ENCODE data around the gene ZNF492. TPM values are rescaled to one million over a fixed set of nuclear protein-coding genes. Genes with fewer than 3 reads are reported as not detected.

ZNF492 gene
- total RNA-seq, 2 donors from 2014 or later = 0.08 to 0.19 TPM

GRCh38 chr19:22602631-22603272, 31.4 kb upstream of the ZNF492 start:
- DNase-seq (ENCODE audit: low spot score) = peak; percentile 40
- Histone ChIP-seq H3K4me1 (no peaks in the 10 kb centered on the region), H3K9me3 (no peaks in the 10 kb centered on the region), H3K4me3 (no peak overlapping the region), H3K36me3 (no peaks in the 10 kb centered on the region), H3K27ac (no peak overlapping the region), H3K27me3 (no peaks in the 10 kb centered on the region)
- TF ChIP-seq, protein P1, sequence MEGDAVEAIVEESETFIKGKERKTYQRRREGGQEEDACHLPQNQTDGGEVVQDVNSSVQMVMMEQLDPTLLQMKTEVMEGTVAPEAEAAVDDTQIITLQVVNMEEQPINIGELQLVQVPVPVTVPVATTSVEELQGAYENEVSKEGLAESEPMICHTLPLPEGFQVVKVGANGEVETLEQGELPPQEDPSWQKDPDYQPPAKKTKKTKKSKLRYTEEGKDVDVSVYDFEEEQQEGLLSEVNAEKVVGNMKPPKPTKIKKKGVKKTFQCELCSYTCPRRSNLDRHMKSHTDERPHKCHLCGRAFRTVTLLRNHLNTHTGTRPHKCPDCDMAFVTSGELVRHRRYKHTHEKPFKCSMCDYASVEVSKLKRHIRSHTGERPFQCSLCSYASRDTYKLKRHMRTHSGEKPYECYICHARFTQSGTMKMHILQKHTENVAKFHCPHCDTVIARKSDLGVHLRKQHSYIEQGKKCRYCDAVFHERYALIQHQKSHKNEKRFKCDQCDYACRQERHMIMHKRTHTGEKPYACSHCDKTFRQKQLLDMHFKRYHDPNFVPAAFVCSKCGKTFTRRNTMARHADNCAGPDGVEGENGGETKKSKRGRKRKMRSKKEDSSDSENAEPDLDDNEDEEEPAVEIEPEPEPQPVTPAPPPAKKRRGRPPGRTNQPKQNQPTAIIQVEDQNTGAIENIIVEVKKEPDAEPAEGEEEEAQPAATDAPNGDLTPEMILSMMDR (IDR thresholded peaks at IDR 0.05) = no peak

- DNase-seq (ENCODE audit: low spot score) = peak; percentile 36
- H3K27ac ChIP-seq = no peak overlapping the region
- H3K4me1 ChIP-seq = no peaks in the 10 kb centered on the region
- H3K27me3 ChIP-seq = no peaks in the 10 kb centered on the region
- H3K36me3 ChIP-seq = no peaks in the 10 kb centered on the region
- no peaks in the 10 kb centered on the region for H3K9me3 ChIP-seq
- H3K4me3 ChIP-seq = no peak overlapping the region
- TF ChIP-seq, protein P1 (IDR thresholded peaks at IDR 0.05) = no peak
Observed at GRCh38 chr19:22603518-22604440, 30.3 kb upstream of the ZNF492 start.

- Histone ChIP-seq H3K27ac (no peak overlapping the region), H3K27me3 (no peaks in the 10 kb centered on the region), H3K9me3 (no peaks in the 10 kb centered on the region), H3K4me1 (no peaks in the 10 kb centered on the region), H3K36me3 (no peaks in the 10 kb centered on the region), H3K4me3 (no peak overlapping the region)
- DNase-seq (ENCODE audit: low spot score) = peak; percentile 49
- TF ChIP-seq, protein P1 (IDR thresholded peaks at IDR 0.05) = no peak
Observed at GRCh38 chr19:22604571-22605274, 29.4 kb upstream of the ZNF492 start.

GRCh38 chr19:22605275-22606211, 28.6 kb upstream of the ZNF492 start:
- no peaks in the 10 kb centered on the region for H3K9me3 ChIP-seq
- no peaks in the 10 kb centered on the region for H3K4me1 ChIP-seq
- TF ChIP-seq, protein P1 (IDR thresholded peaks at IDR 0.05) = no peak
- H3K27ac ChIP-seq = no peak overlapping the region
- H3K27me3 ChIP-seq = no peaks in the 10 kb centered on the region
- no peaks in the 10 kb centered on the region for H3K36me3 ChIP-seq
- peak; percentile 21 for DNase-seq (ENCODE audit: low spot score)
- H3K4me3 ChIP-seq = no peak overlapping the region

DNA sequence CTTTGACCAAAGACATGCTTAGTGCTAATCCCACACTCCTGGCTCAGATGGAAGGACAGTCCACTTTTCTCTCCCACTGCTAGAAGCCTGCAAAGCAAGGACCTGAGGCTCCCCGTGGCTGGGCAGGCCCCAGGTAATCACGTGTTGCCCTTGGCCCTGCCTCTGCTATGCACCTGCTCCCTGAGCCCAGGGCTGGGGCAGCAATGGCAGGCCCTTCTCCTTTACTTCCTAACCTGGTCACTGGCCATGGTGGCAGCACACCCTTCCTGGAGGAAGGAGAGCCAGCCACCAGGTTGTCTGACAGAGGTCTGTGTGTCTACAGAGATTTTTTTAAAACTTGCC, 27.9 kb upstream of the ZNF492 start:
- no peak overlapping the region for H3K27ac ChIP-seq
- no peaks in the 10 kb centered on the region for H3K9me3 ChIP-seq
- H3K4me3 ChIP-seq = no peak overlapping the region
- H3K36me3 ChIP-seq = no peaks in the 10 kb centered on the region
- TF ChIP-seq, protein P1 (IDR thresholded peaks at IDR 0.05) = no peak
- peak; percentile 43 for DNase-seq (ENCODE audit: low spot score)
- no peaks in the 10 kb centered on the region for H3K4me1 ChIP-seq
- H3K27me3 ChIP-seq = no peaks in the 10 kb centered on the region
